Endothelial cell (in vitro differentiated cells): ENCODE results near the gene EFEMP2. TPM values are rescaled to one million over a fixed set of nuclear protein-coding genes. Genes with fewer than 3 reads are reported as not detected.

Experiments
- DNase-seq: peaks from one replicate; pipeline ENCODE4 v3.0.0; 2021; ENCODE audit warnings: low spot score
- H3K27ac Mint-ChIP-seq: one replicate; pipeline ENCODE4 v1.8.0; 2021; ENCODE audit warnings: mixed read lengths, inconsistent platforms; ENCODE audit not compliant: unreplicated experiment
- H3K27me3 Mint-ChIP-seq: one replicate; pipeline ENCODE4 v1.8.0; 2021; ENCODE audit warnings: mild to moderate bottlenecking, moderate library complexity, mixed read lengths, inconsistent platforms; ENCODE audit not compliant: unreplicated experiment
- H3K36me3 Mint-ChIP-seq: one replicate; pipeline ENCODE4 v1.8.0; 2021; ENCODE audit warnings: mild to moderate bottlenecking, low read depth, mixed read lengths, inconsistent platforms; ENCODE audit not compliant: unreplicated experiment
- H3K4me1 Mint-ChIP-seq: one replicate; pipeline ENCODE4 v1.8.0; 2021; ENCODE audit warnings: mild to moderate bottlenecking, mixed read lengths, inconsistent platforms; ENCODE audit not compliant: unreplicated experiment
- H3K4me3 Mint-ChIP-seq: one replicate; pipeline ENCODE4 v1.8.0; 2021; ENCODE audit warnings: mild to moderate bottlenecking, mixed read lengths, inconsistent platforms; ENCODE audit not compliant: unreplicated experiment
- H3K9me3 Mint-ChIP-seq: one replicate; pipeline ENCODE4 v1.8.0; 2021; ENCODE audit warnings: mixed read lengths, inconsistent platforms; ENCODE audit not compliant: unreplicated experiment
- total RNA-seq: library from RNA; stranded (reverse); fragmentation: NEBNext Ultra II Directional; extraction: Animal tissue kit (Norgen Biotek cat#: 25700); gene quantifications from one replicate; pipeline ENCODE4 v1.2.1, GENCODE V29; 2021; ENCODE audit not compliant: unreplicated experiment
- TF ChIP-seq, protein P1 (sequence below): fragments of 200-600 bp; sonication (generic); IDR thresholded peaks from one replicate; pipeline ENCODE4 v1.5.0; 2021; ENCODE audit warnings: antibody characterized with exemption; ENCODE audit not compliant: unreplicated experiment

The EFEMP2 gene
- total RNA-seq, 1 donor from 2014 or later: 248 TPM

DNA sequence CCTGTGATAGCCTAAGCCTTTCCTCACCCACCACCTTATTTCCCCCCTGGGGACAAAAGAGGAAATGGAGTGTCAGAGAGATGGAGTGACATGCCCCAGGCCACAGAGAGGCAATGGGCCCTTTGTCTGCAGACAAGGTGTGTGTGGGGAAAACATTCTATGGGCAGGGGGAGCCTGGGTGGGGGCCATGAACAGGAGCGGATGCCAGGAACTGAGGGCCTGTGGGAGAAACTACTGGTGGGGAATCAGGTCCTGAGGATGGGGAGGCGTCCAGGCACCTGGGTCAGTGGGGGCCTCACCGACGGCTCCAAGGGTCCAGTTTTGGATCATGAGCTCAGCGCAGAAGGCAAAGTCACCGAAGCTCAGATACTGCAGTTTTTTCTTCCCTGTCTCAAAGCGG, 12.6 kb upstream of the EFEMP2 start:
- H3K4me3 Mint-ChIP-seq: peak overlapping the region; percentile 18
- H3K27ac Mint-ChIP-seq: no peak overlapping the region
- H3K36me3 Mint-ChIP-seq: peaks cover 20% of the 10 kb centered on the region
- TF ChIP-seq, protein P1, sequence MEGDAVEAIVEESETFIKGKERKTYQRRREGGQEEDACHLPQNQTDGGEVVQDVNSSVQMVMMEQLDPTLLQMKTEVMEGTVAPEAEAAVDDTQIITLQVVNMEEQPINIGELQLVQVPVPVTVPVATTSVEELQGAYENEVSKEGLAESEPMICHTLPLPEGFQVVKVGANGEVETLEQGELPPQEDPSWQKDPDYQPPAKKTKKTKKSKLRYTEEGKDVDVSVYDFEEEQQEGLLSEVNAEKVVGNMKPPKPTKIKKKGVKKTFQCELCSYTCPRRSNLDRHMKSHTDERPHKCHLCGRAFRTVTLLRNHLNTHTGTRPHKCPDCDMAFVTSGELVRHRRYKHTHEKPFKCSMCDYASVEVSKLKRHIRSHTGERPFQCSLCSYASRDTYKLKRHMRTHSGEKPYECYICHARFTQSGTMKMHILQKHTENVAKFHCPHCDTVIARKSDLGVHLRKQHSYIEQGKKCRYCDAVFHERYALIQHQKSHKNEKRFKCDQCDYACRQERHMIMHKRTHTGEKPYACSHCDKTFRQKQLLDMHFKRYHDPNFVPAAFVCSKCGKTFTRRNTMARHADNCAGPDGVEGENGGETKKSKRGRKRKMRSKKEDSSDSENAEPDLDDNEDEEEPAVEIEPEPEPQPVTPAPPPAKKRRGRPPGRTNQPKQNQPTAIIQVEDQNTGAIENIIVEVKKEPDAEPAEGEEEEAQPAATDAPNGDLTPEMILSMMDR: no peak
- peaks cover 25% of the 10 kb centered on the region for H3K27me3 Mint-ChIP-seq
- H3K9me3 Mint-ChIP-seq: no peaks in the 10 kb centered on the region
- H3K4me1 Mint-ChIP-seq: peaks cover 28% of the 10 kb centered on the region
- DNase-seq: no peak

DNA sequence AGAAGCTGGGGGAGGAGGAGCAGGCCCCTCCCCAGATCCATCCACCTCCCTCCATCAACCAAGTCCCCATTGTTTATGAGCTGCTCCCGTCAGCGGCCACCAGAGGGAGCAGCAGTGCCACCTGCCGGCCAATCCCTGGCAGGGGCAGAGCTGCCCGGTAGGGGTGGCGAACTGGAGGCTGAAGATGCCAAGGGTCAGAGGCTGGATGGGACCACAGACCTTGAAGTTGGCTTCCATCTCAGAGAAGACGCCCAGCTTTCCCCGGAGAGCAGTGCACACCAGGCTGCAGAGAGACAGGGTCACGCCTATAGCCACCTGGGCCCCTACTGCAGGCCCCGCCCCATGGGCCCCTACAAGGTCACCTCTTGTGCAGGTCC, 12.1 kb upstream of the EFEMP2 start:
- TF ChIP-seq, protein P1: peak; percentile 97
- H3K27ac Mint-ChIP-seq: no peak overlapping the region
- peaks cover 22% of the 10 kb centered on the region for H3K4me1 Mint-ChIP-seq
- no peaks in the 10 kb centered on the region for H3K9me3 Mint-ChIP-seq
- peak; percentile 90 for DNase-seq
- H3K36me3 Mint-ChIP-seq: peaks cover 20% of the 10 kb centered on the region
- no peak overlapping the region for H3K4me3 Mint-ChIP-seq
- H3K27me3 Mint-ChIP-seq: peaks cover 20% of the 10 kb centered on the region

DNA sequence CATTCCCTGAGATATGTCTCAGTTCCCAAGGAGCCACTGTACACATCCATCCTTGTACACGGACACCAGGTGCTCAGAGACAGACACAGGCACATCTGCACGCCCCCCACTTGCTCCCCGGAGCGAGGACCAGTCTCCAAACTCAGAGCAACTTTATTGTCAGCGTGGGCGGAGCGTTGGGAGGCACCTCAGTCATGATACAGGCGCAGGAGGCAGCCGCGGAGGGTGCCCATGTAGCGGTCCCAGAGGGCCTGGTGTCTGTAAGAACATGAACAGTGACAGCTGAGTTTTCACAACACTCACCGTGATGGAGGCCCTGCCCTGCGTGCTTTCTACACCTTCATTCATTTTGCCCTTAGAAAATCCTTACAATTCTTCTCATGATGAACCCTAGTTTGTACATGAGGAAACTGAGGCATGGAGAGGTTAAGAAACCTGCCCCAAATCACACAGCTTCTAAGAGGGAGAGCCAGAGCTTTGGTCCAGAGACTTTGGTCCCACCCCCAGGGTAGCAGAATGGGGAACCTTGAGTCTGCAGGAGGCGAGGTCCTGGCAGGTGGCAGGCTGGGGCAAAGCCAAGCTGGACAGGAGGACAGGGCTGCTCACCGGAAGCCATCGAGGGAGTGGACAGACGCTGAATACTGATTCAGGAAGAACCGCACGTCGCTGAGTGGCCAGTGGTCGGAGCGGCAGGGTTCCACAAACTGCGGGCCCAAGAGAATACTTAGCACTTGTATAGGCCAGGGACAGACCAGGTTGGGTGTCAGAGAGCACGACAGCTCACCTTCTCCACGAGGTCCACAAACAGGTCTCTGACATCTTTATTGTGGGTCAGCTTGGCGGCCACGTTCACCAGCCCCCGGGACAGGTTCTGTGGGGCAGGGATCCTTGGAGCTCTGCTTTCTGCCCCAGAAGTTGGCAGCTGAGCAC, 11.5 kb upstream of the EFEMP2 start:
- peak overlapping the region; percentile 67 for H3K4me3 Mint-ChIP-seq
- peak overlapping the region; percentile 13 for H3K27ac Mint-ChIP-seq
- peaks cover 16% of the 10 kb centered on the region for H3K4me1 Mint-ChIP-seq
- peaks cover 14% of the 10 kb centered on the region for H3K27me3 Mint-ChIP-seq
- H3K9me3 Mint-ChIP-seq: no peaks in the 10 kb centered on the region
- TF ChIP-seq, protein P1: no peak
- H3K36me3 Mint-ChIP-seq: peaks cover 18% of the 10 kb centered on the region
- no peak for DNase-seq

DNA sequence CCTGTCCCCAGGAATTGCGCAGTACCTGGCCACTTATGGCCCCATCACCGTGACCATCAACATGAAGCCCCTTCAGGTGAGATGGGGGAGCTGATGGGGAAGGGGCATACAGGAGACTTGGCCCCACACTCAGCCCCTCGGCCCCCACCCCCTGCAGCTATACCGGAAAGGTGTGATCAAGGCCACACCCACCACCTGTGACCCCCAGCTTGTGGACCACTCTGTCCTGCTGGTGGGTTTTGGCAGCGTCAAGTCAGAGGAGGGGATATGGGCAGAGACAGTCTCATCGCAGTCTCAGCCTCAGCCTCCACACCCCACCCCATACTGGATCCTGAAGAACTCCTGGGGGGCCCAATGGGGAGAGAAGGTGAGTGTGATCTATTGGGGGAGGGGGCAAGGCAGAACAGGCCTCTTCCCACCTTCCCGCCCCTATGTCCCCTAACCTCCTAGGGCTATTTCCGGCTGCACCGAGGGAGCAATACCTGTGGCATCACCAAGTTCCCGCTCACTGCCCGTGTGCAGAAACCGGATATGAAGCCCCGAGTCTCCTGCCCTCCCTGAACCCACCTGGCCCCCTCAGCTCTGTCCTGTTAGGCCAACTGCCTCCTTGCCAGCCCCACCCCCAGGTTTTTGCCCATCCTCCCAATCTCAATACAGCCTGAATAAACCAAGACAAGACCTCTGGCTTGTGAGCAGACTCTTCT, 10.6 kb upstream of the EFEMP2 start:
- peak overlapping the region; percentile 13 for H3K27ac Mint-ChIP-seq
- no peak overlapping the region for H3K4me3 Mint-ChIP-seq
- TF ChIP-seq, protein P1: no peak
- peaks cover 8% of the 10 kb centered on the region for H3K27me3 Mint-ChIP-seq
- peaks cover 16% of the 10 kb centered on the region for H3K36me3 Mint-ChIP-seq
- no peak for DNase-seq
- H3K4me1 Mint-ChIP-seq: peaks cover 10% of the 10 kb centered on the region
- H3K9me3 Mint-ChIP-seq: no peaks in the 10 kb centered on the region
